Mesodermal cell (in vitro differentiated cells): ENCODE results near the gene ELAVL1.
"Not testable (repeated sequence)": the region's sequence is repeated elsewhere in the genome, so short reads cannot be mapped to it uniquely, and the experiment has no call there.

Experiments
- H3K27ac ChIP-seq: 2 replicates; pipeline ENCODE4 v1.7.0; 2013; ENCODE audit warnings: mild to moderate bottlenecking, low read depth, low read length, moderate library complexity; ENCODE audit not compliant: severe bottlenecking
- H3K36me3 ChIP-seq: 2 replicates; pipeline ENCODE4 v1.7.1; 2013; ENCODE audit warnings: mild to moderate bottlenecking, low read length, moderate library complexity; ENCODE audit not compliant: control insufficient read depth, insufficient read depth
- H3K4me1 ChIP-seq: one replicate; pipeline ENCODE4 v1.7.1; 2013; ENCODE audit warnings: mild to moderate bottlenecking, low read length; ENCODE audit not compliant: insufficient read depth, control insufficient read depth, poor library complexity, severe bottlenecking
- H3K4me3 ChIP-seq: 2 replicates; pipeline ENCODE4 v1.7.0; 2013; ENCODE audit warnings: low read length, control low read depth, mild to moderate bottlenecking; ENCODE audit not compliant: insufficient read depth, poor library complexity, severe bottlenecking; ENCODE audit errors: extremely low read depth
- H3K9me3 ChIP-seq: 2 replicates; pipeline ENCODE4 v1.7.1; 2013; ENCODE audit warnings: mild to moderate bottlenecking, low read length, moderate library complexity; ENCODE audit not compliant: control insufficient read depth
- WGBS, 2 experiments: methylation state at CpG; one replicate each; pipeline ENCODE4 v1.1.5; 2013; ENCODE audit warnings: missing lambda C conversion rate in 2 of 2; ENCODE audit not compliant: insufficient coverage in 2 of 2; 5-methylcytosine and 5-hydroxymethylcytosine counted together

ELAVL1 gene

DNA sequence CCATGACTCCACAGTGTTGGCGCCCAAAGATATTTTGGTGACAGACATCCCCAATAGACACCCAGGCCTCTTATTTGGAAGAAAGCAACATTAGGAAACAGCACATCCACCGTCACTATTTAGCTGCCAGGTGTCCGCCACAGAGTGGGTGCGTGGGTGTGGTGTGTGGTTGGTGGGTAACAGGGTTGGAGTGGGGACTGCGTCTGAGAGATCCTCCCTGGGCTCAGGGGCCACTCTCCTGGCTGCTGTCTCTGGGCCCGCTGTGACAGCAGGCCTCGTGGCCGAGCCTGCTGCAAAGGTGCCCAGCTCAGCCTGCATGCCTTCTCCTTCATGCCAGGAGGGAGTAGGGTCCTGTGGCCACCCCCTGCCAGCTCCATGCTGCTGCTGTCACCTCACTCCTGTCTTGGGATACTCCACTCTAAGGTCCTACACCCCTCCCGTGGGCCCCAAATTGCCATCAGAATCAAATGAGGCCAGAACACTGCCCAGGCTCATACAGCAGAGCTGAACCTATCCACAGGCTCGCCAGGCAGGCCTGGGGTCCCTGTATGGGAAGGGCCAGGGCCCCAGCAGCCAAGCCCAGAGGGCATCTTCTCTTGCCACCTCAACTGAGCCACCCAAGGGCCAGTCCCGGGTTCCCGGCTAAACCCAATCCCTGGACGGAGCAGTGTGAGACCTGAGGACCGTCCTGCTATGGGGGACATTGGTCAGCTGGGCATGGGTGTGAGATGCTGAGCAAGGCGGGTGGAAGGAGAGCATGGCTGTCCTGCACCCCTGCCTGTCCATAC, 37.2 kb downstream of the ELAVL1 start:
- no peak overlapping the region for H3K27ac ChIP-seq
- peaks cover 95% of the 10 kb centered on the region for H3K36me3 ChIP-seq
- H3K9me3 ChIP-seq, result no peaks in the 10 kb centered on the region
- no peak overlapping the region for H3K4me3 ChIP-seq
- no peaks in the 10 kb centered on the region for H3K4me1 ChIP-seq
- WGBS, 2 experiments, result 97 to 98% methylated on average over 14 to 15 of the region's 15 CpGs

- Histone ChIP-seq H3K36me3 (peaks cover 95% of the 10 kb centered on the region), H3K9me3 (no peaks in the 10 kb centered on the region), H3K4me3 (no peak overlapping the region), H3K4me1 (no peaks in the 10 kb centered on the region), H3K27ac (no peak overlapping the region)
- 94 to 97% methylated on average over 7 to 10 of the region's 12 CpGs for WGBS, 2 experiments
These were observed 39.3 kb downstream of the ELAVL1 start for GRCh38 chr19:7965921-7966665.

DNA sequence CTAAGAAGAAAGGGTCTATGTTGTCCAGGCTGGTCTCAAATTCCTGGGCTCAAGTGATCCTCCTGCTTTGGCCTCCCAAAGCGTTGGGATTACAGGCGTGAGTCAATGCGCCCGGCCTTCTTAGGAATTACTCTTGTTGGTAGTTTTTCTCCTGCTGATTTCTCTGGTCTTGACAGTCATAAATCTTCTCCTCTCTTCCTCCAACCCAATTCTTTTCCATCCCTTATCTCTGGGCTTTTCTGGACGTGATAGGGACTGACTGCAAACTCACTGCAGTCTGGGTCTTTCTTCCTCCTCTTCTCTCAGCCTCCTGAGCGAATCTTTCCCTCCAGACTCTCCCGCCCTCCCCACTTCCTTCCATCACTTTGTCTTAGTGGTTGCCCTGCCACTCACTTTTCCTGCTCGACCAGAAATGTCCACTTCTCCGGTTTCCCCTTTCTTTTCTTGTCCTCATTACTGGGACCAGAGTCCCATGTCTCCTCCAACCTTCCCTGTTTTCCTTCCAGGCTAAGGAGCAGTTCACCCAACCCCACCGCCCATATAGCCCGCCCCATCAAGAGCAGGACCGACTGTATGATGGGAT, 40.1 kb downstream of the ELAVL1 start:
- H3K9me3 ChIP-seq, result no peaks in the 10 kb centered on the region
- no peak overlapping the region for H3K4me3 ChIP-seq
- 89 to 96% methylated on average over 9 of the region's 12 CpGs for WGBS, 2 experiments
- H3K27ac ChIP-seq, result peak overlapping the region; percentile 36
- H3K36me3 ChIP-seq, result peaks cover 98% of the 10 kb centered on the region
- H3K4me1 ChIP-seq, result no peaks in the 10 kb centered on the region

DNA sequence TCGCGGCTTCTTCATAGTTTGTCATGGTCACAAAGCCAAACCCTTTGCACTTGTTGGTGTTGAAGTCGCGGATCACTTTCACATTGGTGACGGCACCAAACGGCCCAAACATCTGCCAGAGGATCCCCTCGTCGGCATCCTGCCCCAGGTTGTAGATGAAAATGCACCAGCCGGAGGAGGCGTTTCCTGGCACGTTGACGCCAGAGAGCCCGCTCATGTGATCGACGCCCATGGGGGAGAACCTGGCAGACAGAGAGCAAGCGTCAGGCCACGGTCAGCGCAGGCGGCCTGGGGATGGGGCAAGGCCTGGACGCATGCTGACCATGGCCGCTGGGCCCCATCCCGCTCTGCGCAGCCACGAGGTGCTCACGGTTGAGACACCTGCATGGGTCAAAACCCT, 41.9 kb downstream of the ELAVL1 start:
- H3K4me3 ChIP-seq, result no peak overlapping the region
- no peak overlapping the region for H3K27ac ChIP-seq
- no peaks in the 10 kb centered on the region for H3K9me3 ChIP-seq
- no peaks in the 10 kb centered on the region for H3K4me1 ChIP-seq
- peaks cover 92% of the 10 kb centered on the region for H3K36me3 ChIP-seq
- 98 to 100% methylated on average over 25 of the region's 25 CpGs for WGBS, 2 experiments

GRCh38 chr19:7962644-7963268, 42.7 kb downstream of the ELAVL1 start:
- H3K4me3 ChIP-seq, result no peak overlapping the region
- H3K4me1 ChIP-seq, result no peaks in the 10 kb centered on the region
- H3K9me3 ChIP-seq, result no peaks in the 10 kb centered on the region
- H3K27ac ChIP-seq, result no peak overlapping the region
- 94 to 96% methylated on average over 18 to 19 of the region's 22 CpGs for WGBS, 2 experiments
- peaks cover 91% of the 10 kb centered on the region for H3K36me3 ChIP-seq

DNA sequence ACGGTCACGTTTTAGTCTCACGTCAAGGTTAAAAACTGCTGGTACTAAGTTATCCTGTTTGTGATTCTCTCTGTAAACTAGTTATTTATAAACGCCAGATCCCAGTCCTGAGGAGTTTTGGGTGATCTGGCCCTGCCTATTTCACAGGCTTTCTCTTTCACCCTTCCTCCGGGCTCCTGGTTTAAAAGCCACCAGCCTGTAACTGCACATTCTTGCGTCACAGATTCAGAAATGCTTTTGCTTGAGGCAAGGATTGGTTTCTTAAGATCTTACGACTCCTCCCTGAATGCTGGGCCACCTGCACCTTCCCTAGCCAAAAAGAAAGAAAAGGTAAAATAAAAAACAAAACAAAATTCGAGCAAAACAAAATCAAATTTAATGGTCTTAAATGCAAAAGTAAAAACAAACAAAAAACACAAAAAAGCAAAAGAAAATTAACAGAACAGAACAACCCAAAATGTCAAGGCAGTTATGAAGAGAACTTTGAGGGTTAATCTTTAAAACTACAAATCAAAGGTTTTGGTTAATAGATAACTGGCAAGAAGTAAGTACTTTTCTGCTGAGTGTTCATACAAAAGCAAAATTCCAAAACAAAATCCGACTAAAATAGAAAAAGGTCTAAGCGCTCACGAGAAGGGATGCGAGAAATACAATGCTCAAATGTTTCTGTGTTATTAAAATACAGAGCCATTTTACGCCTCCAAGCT, 43.4 kb downstream of the ELAVL1 start:
- WGBS, 2 experiments, result 96 to 100% methylated on average over 4 to 9 of the region's 13 CpGs
- Histone ChIP-seq H3K27ac (no peak overlapping the region), H3K4me1 (no peaks in the 10 kb centered on the region), H3K36me3 (peaks cover 84% of the 10 kb centered on the region), H3K9me3 (no peaks in the 10 kb centered on the region), H3K4me3 (no peak overlapping the region)

DNA sequence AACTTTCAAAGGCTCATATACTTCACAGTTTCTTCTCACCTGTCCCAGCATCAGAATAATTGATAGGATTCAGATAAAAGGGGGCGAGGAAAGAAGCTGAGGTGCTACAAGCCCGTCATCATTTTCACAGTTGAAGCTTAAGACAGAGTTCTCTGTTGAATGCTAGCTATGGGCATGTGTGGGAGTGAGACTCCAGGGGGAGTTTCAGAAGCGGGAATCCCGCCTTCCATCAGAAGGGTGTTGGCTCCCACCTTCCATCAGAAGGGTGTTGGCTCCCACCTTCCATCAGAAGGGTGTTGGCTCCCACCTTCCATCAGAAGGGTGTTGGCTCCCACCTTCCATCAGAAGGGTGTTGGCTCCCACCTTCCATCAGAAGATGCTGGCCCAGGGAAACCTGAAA, 44.4 kb downstream of the ELAVL1 start:
- H3K9me3 ChIP-seq, H3K4me1 ChIP-seq, H3K27ac ChIP-seq, H3K4me3 ChIP-seq: not testable (repeated sequence)
- 94 to 100% methylated on average over 2 of the region's 4 CpGs for WGBS, 2 experiments
- peaks cover 74% of the 10 kb centered on the region for H3K36me3 ChIP-seq

GRCh38 chr19:7959211-7959610, 46.2 kb downstream of the ELAVL1 start:
- 96 to 99% methylated on average over 5 to 6 of the region's 6 CpGs for WGBS, 2 experiments
- peaks cover 56% of the 10 kb centered on the region for H3K36me3 ChIP-seq
- H3K9me3 ChIP-seq, result no peaks in the 10 kb centered on the region
- no peak overlapping the region for H3K27ac ChIP-seq
- H3K4me3 ChIP-seq, result no peak overlapping the region
- no peaks in the 10 kb centered on the region for H3K4me1 ChIP-seq

DNA sequence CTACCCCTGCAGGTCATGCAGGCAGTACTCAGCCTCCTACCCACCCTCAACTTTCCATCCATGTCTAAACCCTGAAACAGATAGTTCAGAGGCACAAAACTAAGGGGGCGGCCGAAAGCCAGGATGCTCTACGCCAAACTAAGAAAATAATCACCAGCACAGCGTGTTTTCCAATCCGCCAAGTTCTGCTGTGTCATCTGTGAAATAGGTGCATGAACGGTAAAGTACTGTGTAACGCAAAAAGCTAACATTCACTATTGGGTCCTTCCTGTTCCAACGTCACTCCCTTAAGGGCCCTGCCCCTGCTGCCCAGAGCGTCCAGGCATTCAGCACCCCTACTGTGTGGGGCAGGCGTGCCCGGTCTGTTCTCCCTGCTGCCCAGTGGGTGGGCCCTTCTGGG, 49.7 kb downstream of the ELAVL1 start:
- Histone ChIP-seq H3K36me3 (peaks cover 21% of the 10 kb centered on the region), H3K4me3 (no peak overlapping the region), H3K27ac (no peak overlapping the region), H3K4me1 (peaks cover 2% of the 10 kb centered on the region), H3K9me3 (no peaks in the 10 kb centered on the region)
- 93% methylated on average over 7 to 11 of the region's 11 CpGs for WGBS, 2 experiments

GRCh38 chr19:7953576-7953975, 51.9 kb downstream of the ELAVL1 start:
- H3K4me1 ChIP-seq, result peaks cover 2% of the 10 kb centered on the region
- peaks cover 8% of the 10 kb centered on the region for H3K36me3 ChIP-seq
- no peak overlapping the region for H3K27ac ChIP-seq
- no peak overlapping the region for H3K4me3 ChIP-seq
- 73 to 79% methylated on average over 4 to 7 of the region's 7 CpGs for whole genome bisulfite sequencing, 2 experiments
- H3K9me3 ChIP-seq, result no peaks in the 10 kb centered on the region
